NCI-H1436 treated with DMSO at 0.1 percent for 48 hours (cell line): ENCODE data around the gene BCL2A1.
"Not testable (repeated sequence)": the region's sequence is repeated elsewhere in the genome, so short reads cannot be mapped to it uniquely, and the experiment has no call there.

Experiments
- DNase-seq: peaks from one replicate; lab custom pipeline; 2025; lab: John Stamatoyannopoulos, UW

The BCL2A1 gene

DNA sequence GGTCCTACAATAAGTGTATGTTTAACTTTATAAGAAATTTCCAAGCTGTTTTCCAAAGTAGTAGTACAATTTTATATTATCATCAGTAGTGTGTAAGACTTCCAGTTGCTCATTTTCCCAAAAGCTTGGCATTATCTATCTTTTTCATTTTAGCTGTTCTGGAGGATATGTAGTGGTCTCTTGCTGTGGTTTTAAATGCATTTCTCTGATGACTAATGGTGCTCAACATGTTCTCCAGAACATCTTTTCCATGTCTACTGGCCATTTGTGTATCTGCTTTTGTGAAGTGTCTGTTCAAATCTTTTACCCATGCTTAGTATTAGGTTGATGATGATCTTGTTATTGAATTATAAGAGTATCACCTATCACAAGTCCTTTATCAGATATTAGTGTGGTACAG, 13.3 kb downstream of the BCL2A1 start:
- DNase-seq = no peak

GRCh38 chr15:79956354-79956939, 14.5 kb downstream of the BCL2A1 start:
- no peak for DNase-seq

DNA sequence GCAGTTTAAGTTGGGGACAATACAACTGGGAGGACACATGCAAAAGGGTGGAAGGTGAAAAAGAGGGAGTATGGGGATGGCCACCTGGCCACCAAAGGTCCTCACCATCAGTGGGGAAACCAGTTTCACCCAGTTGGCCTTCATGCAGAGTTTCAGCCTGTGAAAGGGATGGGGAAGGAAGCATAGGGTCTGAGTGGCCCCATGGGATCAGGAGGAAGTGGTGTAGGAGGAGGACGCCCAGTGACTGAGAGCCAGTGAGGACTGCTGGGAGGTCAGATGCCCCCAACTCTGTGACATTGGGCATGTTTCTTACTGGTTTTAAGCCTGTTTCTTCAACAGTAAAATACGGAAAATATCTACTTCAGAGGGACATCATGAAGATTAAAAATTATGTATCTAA, 16.3 kb downstream of the BCL2A1 start:
- no peak for DNase-seq

DNA sequence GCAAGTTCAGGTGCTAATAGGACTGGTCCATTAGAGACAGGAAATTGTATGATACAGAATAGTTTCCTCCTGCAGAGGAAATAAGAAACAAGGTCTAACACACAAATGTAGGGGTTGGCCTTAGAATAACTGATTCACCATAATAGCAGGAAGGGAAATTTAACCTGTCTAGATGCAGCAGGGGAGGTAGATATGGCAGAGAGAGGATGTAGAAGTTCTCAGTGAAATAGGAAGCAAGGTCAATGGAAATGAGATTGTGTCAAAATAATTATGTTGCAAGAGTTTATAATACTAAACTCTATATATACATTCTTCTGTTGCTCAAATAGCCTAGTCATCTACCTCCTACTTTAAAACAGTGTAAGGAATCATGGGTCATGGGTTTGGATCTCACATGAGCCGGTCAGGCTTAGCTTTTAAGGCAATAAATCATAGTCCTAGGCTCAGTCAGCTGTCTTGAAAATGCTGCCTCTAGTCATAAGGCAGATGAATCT, 17.0 kb downstream of the BCL2A1 start:
- no peak for DNase-seq

DNA sequence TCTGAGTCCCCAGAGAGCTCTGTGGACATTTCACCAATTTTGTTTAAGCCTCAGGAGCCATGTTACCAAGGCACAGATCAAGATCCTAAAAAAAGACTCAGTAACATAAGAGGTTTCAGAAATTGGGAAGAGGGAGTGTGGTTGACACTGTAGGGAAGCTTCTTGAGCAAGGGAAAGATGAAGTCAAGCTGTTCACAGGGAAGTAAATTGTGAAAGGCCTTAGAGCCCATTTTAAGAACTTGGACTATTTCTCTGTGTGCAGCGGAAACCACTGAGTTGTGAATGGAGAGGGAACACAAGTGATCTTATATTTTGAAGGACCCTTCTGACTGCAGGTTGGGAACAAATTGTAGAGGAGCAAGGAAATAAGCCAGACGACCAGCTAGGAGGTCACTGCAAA, 18.7 kb downstream of the BCL2A1 start:
- no peak for DNase-seq

GRCh38 chr15:79950247-79950646, 20.7 kb downstream of the BCL2A1 start:
- DNase-seq = no peak

- DNase-seq = no peak
Measured at GRCh38 chr15:79948761-79949160, 22.2 kb downstream of the BCL2A1 start.

DNA sequence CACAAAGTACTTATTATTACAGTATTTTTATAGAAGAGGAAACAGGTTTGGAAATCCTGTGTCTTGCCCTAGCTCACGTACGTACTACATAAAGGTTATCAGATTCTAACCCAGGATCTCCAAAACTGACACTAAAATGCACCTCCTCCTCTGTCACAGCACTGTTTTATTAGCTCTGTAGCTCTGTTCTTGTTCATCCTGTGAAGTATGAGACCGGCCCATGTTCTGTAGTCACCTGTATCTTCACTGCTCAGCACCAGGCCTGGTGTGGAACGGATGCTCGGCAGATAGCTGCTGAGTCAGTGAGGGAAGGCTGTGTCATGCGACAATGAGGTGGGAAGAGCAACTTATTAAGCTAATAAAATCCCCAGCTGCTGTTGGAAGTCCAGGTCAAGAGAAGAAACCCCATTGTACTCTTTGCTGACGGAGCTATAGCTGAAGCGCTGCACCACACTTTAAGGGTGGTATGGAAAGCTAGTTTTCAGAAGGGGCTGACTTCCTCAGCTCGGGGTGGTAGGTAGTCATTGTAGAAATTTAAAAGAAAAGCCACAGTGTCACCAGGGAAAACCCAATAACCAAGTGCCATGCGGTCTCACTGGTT, 22.8 kb downstream of the BCL2A1 start:
- DNase-seq = no peak

DNA sequence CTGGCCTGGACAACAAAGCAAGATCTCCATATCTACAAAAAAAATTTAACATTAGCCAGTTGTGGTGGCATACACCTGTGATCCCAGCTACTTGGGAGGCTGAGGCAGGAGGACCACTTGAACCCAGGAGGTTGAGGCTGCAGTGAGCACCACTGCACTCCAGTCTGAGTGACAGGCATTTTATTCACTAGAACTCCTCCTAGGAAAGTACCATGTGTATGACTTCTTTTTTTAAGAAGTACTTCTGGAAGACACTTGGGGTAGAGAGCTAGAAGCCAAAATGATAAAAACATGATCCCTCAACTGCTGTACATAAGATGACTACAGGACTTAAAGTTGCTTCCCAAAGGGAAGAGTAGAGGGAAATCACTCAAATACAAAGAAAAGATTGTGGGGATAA, 24.0 kb downstream of the BCL2A1 start:
- no peak for DNase-seq

GRCh38 chr15:79944622-79945021, 26.4 kb downstream of the BCL2A1 start:
- no peak for DNase-seq

DNA sequence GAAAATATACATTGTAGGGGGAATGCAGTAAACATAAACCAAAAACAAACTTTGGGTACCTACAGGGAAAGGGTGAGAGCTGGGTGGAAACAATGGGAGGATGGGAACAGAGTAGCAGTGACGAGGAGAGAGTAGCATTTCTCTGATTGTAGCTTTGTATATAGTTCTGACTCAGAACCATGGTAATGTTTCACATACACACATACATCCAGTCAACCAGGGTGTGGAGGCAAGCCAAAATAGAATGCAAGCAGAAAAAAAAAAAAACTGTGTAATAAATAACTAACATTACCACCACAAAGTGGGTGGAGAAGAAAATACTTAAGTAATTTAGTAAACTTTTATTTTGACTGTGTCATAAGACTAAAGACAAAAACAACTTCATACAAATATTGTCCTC, 27.2 kb downstream of the BCL2A1 start:
- DNase-seq = no peak

- DNase-seq = no peak
Measured at GRCh38 chr15:79942741-79943481, 28.1 kb downstream of the BCL2A1 start.

DNA sequence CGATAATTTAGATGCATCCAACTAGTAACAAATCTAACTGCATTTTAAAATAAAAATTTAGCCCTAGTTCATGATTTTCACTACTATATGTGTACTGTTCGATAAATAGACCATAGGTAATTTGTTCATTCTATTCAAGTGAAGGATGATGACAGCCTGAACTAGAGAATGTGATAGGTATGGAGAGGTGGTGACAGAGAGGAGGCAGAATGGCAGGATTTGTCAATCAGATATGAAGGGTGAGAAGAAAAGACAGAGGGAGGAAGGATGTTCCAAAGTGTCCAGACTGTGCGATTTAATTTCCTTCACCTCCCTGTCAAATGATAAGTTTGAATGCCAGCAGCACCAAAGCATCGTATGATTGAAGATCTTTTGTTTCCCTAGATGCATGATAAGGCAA, 31.6 kb downstream of the BCL2A1 start:
- DNase-seq = no peak

DNA sequence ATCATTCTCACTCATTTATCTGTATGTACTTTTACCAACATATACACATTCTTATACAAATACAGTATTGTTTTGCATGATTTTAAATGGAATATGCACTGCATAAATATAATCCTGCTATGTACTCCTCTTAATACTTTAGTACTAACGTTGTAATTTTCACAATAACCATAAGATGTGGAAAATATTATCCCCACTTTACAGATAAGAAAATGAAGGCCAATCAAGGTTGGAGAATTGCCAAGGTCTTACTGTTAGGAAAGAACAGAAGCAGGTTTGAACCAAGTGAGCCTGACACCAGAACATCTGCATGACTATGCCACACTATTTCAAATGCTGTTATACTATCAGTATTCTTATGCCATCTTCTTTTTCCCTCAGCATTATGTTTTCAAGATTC, 32.9 kb downstream of the BCL2A1 start:
- DNase-seq = no peak

DNA sequence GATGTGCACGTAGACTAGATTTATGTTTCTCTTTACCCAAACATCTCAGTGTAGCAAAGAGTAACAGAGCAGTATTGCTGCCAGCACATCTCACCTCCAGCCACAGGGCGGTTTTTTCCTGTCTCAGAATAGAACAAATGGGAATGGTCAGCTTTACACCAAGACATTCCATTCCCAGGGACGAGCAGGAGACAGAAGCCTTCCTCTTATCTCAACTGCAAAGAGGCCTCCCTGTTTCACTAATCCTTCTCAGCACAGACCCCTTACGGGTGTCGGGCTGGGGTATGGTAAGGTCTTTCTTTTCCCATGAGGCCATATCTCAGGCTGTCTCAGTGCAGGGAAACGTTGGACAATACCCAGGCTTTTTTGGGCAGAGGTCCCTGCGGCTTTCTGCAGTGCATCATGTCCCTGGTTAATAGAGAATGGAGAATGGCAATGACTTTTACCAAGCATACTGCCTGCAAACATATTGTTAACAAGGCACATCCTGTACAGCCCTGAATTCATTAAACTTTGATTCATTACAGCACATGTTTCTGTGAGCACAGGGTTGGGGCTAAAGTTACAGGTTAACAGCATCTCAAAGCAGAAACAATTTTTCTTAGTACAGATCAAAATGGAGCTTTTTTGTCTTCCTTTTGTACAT, 35.3 kb downstream of the BCL2A1 start:
- not testable (repeated sequence) for DNase-seq

GRCh38 chr15:79933231-79933630, 37.8 kb downstream of the BCL2A1 start:
- no peak for DNase-seq

DNA sequence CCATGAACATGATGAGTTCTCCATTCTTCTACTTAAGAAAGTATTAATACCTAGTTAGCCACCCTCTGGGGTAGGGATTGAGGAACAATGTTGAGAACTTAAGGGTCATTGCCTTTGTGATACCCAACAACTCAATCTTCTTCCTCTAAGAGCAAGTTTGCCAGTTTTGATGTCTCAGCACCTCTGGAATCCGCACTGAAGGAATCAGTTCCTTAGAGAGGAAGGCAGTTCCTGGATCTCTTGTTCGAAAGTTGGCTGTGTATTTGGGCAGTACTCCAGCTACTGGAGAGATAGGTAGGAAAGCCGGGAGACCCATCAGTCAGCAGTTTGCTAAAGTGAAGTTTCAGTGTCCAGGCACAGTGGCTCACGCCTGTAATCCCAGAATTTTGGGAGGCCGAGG, 38.5 kb downstream of the BCL2A1 start:
- no peak for DNase-seq

DNA sequence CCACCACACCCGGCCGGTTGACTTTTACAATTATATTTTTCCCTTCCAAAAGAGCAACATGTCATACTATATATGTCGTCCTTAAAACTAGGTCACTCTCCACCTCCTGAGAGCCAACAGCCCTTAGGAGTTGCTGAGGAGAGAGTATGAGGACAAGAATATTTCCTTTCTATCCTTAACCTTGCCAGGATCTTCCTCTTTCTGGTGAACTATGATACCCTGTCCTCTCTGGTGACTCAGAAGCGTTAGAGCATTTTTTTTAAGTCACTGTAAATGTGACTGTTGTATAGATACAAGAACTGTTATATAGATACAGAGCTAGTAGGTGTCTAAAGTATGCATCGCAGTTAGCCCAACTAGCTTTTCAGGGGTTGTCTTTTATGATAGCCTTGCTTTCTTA, 40.5 kb downstream of the BCL2A1 start:
- DNase-seq = no peak

GRCh38 chr15:79929412-79929811, 41.6 kb downstream of the BCL2A1 start:
- DNase-seq = no peak

- DNase-seq = not testable (repeated sequence)
Measured at GRCh38 chr15:79926116-79926515, 44.9 kb downstream of the BCL2A1 start.

DNA sequence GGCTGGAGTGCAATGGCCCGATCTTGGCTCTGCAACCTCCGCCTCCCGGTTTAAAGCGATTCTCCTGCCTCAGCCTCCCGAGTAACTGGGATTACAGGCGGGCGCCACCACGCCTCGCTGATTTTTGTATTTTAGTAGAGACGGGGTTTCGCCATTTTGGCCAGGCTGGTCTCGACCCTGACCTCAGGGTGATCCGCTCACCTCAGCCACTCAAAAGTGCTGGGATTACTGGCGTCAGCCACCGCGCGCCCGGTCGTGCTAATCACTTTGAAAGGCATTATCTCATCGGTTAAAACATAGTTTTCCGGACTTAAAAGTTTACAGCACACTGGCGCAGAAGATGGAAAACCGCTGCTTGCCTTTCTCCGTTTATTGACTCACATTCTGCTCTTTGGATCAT, 46.6 kb downstream of the BCL2A1 start:
- no peak for DNase-seq

DNA sequence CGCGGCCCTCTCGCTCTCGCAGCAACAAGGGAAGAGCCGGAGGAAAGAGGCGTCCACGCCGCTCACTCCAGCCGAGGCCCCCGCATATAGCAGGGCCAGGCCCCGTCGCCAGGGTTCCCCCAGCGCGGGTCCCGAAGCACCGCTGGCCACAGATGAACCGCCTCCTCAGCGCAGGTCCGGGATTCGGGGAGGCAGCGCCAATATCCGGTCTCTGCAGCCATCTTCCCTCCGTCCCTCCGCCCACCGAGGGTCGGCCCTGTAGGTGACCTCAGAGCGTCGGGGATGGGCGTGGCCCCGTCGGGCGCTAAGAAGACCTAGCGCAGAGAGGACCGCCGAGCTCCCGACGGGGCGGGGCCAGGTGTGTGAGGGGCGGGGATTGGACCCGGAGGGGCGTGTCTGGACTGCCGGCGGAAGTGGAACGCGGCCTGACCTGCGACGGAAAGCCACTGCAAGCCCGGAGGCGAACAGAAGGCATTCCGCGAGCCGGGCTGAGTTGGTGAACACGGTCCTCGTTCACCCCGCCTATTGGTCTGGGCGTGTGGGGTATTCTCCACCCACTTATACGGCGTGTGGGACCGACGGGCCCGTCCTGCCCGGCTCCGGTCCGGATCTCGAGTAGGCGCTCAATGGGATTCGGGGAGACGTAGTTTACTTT, 47.4 kb downstream of the BCL2A1 start:
- DNase-seq = peak; percentile 69
